Dermis microvascular lymphatic vessel endothelial cell (primary cell): Measurements from ENCODE around the gene CD81. TPM values are rescaled to one million over a fixed set of nuclear protein-coding genes. Genes with fewer than 3 reads are reported as not detected.
"Not testable (repeated sequence)": the region's sequence is repeated elsewhere in the genome, so short reads cannot be mapped to it uniquely, and the experiment has no call there.

Experiments used
- DNase-seq, 2 donors: peaks; one replicate each; pipeline versions ENCODE4 v3.0.0 to v3.0.0-alpha.2; 2010; ENCODE audit warnings: low read depth in 2 of 2
- total RNA-seq: library from RNA; depleted of rRNA; stranded (reverse); fragments of >200 nt; gene quantifications from 2 replicates; pipeline ENCODE4 v1.2.1, GENCODE V29; 2014

CD81 gene
- total RNA-seq, 1 donor from 2014 or later: 149 TPM

- no peak for DNase-seq
These were observed 19.9 kb upstream of the CD81 start for GRCh38 chr11:2357246-2357645.

DNA sequence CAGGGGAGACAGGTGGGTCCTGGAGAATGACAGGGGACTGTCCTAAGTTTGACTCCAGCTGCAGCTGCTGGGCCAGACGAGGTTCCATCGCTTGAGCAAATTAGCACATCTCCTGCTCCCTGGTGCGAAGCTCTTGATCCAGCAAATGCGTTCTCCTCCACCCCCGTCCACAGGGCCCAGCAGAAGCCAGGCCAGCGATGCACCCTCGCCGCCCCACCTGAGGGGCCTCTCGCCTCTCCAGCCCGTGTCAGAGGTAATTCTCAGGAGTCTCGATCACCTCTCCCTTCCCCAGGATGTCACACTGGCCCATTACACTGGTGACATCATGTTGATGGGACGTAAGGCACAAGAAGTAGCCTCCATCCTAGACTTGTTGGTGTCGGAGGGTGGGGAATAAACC lies 19.5 kb upstream of the CD81 start:
- DNase-seq: not testable (repeated sequence)

DNA sequence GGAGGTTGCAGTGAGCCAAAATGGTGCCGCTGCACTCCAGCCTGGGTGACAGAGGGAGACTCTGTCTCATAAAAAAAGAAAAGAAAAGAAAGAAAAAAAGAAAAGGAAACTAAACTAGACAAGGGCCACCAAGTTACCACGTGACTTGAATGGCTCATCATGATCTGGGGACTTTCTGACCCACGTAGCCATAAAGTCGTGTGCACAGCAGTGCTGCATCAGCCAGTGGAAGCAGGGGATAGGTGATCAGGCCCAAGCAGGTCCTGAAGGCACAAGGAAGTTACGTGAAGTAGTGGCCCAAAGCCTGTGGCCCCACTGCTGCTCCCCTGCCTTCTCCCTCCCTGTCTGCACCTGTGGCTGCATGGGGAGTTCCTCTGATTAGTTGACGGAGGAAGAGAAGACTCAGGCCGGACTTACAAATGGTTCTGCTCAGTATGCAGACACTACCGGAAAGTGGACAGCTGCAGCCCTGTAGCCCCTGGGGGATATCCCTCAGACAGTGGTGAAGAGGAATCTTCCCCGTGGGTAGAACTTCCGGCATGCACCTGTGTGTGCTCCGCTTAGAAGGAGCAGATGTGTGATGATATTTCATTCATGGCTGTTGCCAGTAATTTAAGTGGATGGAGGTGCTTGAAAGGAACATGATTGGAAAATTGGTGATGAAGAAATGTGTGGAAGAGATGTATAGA lies 18.2 kb upstream of the CD81 start:
- DNase-seq: no peak

- no peak for DNase-seq
These were observed 17.6 kb upstream of the CD81 start for GRCh38 chr11:2359557-2359956.

- no peak for DNase-seq
These were observed 16.9 kb upstream of the CD81 start for GRCh38 chr11:2360081-2360642.

DNA sequence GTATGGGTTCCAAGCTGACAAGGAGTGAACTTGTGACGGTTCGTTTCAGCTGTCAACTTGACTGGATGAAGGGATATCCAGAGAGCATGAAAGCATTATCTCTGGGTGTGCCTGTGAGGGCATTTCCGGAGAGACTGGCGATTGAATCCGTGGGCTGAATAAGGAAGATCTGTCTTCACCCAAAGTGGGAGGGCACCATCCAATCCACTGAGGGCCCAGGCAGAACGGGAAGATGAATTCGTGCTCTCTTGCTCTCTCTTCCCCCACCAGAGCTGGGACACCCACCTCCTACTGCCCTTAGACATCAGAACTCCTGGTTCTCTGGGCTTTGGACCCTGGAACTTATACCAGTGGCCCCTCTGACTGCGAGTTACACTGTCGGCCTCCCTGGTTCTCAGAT lies 15.5 kb upstream of the CD81 start:
- DNase-seq: no peak

DNA sequence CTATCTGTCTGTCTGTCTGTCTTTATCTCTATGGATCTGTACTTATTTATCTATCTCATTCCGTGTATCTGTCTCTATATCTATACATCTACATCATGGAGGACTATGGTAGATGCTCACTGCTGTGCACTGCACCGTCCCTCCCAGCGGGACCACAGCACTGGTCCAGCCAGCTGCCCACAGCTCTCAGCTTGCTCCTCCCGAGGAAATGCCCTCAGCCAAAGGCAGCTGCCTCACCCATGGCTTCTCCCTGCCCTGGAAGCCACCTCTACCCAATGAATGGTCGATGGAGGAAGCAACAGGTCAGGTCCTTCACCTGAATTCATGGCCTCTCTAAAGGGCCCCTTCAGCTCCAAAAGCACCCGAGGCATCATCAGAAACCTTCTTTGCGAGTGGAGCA lies 14.7 kb upstream of the CD81 start:
- DNase-seq: no peak

DNA sequence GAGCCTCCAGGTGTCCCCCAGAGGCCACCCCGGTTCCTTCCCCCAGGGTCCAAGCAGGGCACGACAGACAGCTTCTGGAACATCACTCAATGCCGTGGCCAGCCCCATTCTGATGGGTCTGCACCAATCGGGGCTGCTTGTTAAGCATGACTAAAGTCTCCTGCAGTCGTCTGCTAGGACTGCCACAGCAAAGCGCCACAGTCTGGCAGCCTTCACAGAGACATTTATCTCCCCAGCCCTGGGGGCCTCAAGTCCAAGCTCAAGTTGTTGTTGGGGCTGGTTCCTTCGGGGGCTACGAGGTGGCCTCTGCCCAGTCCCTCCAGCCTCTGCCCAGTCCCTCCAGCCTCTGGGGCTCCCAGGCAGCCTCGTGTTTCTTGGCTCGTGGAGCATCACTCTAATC lies 14.0 kb upstream of the CD81 start:
- DNase-seq: no peak

- DNase-seq: no peak
These were observed 13.3 kb upstream of the CD81 start for GRCh38 chr11:2363577-2364370.

DNA sequence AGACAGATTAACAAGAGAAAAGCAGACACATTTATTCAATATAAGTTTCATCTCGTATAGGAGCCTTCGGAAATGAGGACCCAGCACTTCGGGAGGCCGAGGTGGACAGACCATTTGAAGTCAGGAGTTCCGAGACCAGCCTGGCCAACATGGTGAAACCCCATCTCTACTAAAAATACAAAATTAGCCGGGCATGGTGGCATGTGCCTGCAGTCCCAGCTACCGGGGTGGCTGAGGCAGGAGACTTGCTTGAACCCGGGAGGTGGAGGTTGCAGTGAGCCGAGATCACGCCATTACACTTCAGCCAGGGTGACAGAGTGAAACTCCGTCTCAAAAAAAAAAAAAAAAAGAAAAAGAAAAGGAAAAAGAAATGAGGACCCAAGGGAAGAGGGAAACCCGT lies 12.7 kb upstream of the CD81 start:
- not testable (repeated sequence) for DNase-seq

DNA sequence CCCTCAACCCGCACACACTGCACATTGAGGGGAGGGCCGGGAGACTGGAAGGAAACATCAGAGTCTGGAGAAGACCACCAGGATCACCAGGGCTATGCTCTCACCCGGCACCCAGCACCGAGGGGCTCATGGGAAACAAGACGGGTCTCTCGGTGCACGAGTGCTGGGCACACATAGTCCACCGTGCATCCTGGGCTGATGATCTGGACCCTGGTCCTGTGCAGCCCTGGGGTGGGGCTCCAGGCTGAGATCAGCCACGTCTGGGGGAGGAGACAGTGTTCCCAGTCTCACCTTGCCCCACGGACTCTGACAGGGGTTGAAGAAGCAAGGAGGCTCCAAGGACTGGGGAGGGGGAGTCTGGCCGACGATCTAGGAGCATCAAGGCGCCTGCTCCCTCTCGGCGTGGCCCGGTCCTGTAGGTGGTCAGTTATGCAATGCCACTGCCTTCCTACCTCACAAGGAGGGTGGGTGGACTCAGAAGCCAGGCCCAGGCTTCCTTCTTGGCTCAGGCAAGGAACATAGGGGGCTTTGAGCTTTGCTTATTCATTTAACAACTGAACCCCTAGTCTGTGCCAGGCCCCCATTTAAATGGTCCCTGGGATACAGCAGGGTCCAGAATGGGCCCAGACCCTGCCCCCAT lies 11.4 kb upstream of the CD81 start:
- no peak for DNase-seq

- DNase-seq: no peak
These were observed 10.8 kb upstream of the CD81 start for GRCh38 chr11:2366276-2366675.

DNA sequence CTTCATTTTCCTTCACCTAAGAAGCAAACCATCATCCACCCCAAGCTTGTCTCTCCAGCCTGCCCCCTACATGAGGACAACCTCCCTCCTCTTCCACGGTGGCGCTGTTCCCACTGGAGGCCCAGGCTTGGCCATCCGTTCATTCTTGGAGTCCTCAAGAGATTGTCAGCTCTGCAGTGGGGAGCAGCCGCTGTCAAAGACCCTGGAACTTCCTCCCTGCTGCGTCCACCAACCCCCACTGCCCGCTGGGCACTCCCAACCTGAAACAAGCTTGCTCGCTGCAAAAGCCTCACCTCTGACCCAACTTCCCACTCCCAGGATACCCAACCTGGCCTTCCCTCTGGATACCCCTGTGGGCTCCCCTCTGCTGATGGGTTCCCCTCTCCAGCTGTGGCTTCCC lies 10.4 kb upstream of the CD81 start:
- no peak for DNase-seq

DNA sequence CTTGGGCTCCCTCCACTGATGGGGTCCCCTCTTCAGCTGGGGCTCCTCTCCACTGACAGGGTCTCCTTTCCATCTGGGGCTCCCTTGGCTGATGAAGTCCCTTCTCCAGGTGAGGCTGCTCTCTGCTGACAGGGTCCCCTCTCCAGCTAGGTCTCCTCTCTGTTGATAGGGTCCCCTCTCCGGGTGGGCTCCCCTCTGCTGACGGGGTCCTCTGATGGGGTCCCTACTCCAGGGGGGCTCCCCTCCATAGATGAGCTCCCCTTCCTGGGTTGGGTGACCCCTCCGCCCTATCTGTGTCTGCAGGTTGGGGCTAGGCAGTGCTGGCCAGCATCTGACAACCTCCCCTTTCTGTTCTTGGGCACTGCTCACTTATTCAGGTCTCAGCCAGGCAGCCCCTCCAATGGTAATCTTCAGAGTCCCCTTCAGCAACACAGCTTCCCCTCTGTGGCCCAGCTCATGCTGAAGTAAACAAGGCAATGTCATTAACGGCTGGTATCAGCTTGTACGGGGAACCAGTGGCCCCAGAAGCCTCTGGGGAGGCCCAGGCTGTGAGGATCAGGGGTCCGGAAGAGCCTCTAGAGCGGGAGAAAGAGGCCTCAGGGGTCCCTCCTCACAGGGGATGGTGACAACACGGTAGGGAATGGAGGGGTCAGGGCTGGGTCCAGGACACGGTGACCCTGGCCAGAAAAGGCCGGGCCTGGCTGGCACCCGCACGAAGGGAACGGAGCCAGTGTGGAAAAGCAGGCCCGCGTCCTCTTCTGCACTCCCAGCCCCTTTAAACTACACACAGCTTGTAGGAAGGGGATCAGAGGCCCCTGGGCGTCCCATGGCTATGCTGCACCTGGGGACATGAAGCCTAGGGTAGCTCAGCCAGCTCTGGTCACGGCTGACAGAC lies 9.6 kb upstream of the CD81 start:
- no peak for DNase-seq

DNA sequence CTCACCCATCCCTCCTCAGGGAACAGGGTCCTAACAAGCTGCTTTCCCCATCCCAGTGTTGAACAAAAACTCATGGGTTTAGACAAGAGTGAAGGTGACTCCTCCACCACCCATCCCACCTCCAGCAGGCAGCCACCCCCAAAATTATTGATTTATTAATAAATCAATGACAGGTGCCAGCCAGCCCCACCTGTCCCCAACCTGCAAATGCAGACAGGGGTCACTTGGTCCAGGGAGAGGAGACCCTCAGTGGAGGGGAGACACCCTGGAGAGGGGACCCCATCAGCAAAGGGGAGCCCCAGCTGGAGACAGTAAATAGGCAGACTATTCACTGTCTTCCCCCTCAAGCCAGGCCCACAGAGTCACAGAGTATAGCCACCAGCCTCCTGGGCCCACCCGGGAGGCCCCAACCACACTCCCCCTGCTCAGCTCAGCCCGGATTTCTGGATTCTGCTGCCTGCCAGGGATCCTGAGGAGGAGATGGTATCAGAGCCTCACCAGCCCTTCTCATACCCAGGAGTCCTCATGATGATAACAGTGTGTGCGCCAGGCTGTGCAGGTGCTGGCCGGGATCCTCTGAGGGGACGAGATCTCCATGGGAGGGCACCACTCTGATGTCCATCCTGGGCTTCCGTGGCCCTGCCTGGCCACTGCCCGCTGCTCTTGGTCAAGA lies 8.8 kb upstream of the CD81 start:
- DNase-seq: no peak

DNA sequence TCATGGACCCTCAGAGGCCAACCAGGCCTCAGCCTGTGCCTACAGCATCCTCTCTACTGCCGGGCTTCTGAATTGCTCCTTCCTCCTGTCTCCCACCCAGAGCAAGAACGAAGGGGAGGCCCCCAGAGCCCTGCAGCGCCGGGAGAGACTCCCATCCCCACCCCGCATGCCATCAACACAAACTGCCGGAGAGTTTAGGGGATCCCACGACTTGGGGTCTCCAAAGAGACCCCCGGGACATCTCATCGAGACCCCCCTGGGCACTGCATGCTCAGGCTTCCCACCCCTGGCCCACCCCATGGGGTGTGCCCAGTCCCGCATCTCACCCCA lies 8.3 kb upstream of the CD81 start:
- no peak for DNase-seq

GRCh38 chr11:2369320-2369719 lies 7.8 kb upstream of the CD81 start:
- no peak for DNase-seq

DNA sequence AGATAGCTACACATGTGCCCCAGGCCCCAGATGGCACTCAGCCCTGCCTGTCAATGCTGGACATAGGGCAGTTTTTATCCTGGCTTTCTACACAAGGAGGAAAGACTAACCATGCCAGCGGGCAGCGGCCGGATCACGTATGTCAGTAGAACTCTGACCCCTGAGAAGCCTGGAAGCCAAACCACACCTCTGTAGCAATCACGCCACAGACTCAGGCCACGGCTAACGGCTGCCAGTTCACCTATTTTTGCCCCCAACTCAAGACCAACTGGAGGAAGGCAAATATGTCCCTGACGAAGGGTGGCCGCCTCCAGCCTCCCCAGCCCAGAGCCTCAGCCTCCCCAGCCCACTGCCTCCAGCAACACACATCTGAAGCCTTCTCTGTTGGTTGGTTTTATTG lies 7.2 kb upstream of the CD81 start:
- DNase-seq: no peak

- DNase-seq: no peak
These were observed 2.5 kb upstream of the CD81 start for GRCh38 chr11:2374456-2375201.

- DNase-seq: no peak
These were observed 1.7 kb upstream of the CD81 start for GRCh38 chr11:2375341-2375853.
